ENCODE measurements around the gene ZBTB2.

ZBTB2 gene

DNA sequence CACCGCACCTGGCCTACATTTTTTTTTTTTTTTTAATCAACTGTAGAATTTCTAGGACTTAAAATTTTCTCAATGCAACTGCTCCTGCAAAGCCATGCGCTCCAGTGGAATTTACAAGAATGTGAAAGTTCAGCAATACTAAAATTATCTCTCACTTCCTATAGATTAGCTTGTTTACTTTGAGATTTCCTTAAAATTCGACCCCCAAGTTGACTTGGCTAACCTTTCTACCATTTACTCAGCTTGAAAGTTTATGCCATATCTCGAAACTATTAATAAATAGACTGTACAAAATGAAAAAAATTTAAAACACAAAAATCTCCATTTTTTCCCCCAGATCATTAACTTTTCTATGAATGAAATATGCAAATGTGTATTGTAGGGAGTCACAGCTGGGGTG lies 64.3 kb downstream of the ZBTB2 start:
- no peak for DNase-seq (ENCODE audit: low read depth)
- TF ChIP-seq, protein P1, sequence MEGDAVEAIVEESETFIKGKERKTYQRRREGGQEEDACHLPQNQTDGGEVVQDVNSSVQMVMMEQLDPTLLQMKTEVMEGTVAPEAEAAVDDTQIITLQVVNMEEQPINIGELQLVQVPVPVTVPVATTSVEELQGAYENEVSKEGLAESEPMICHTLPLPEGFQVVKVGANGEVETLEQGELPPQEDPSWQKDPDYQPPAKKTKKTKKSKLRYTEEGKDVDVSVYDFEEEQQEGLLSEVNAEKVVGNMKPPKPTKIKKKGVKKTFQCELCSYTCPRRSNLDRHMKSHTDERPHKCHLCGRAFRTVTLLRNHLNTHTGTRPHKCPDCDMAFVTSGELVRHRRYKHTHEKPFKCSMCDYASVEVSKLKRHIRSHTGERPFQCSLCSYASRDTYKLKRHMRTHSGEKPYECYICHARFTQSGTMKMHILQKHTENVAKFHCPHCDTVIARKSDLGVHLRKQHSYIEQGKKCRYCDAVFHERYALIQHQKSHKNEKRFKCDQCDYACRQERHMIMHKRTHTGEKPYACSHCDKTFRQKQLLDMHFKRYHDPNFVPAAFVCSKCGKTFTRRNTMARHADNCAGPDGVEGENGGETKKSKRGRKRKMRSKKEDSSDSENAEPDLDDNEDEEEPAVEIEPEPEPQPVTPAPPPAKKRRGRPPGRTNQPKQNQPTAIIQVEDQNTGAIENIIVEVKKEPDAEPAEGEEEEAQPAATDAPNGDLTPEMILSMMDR (conservative IDR thresholded peaks at IDR 0.05; ENCODE audit: low read depth, low read length) = no peak
- no peak overlapping the region for H3K4me3 ChIP-seq (ENCODE audit: low read length)

DNA sequence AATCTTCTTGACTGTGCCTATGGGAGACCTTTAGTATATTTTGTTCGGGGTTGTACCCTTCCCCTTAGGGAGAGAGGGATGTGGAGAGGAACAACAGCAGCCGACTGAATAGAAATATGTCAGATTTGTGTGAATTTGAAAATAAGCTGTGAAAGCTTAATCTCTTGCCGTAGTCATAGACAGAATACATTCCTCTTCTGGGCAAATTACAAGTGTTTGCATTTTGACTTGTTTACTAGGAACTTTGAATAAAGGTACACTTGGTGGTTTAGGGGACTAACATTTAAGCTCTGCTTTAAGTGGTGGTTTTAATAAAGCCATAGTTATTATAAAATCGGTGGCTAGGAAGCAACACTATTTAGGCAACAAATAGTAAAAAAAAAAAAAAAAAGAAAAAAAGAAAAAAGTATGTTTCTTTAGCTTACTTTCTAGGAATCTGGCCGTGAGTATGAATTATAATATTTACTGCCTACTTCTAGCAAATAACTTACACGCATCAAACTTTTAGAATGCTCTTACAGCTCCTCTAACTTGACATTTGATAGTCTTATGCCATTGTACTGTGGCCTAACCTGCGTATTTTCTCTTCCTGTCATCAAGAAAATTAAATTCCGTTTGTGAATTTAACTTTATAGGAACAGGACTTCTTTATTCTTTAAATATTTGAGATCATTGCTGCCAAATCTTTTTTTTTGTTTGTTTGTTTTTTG lies 65.1 kb downstream of the ZBTB2 start:
- TF ChIP-seq, protein P1 (conservative IDR thresholded peaks at IDR 0.05; ENCODE audit: low read depth, low read length) = no peak
- no peak for DNase-seq (ENCODE audit: low read depth)
- H3K4me3 ChIP-seq (ENCODE audit: low read length) = peak overlapping the region; percentile 69

DNA sequence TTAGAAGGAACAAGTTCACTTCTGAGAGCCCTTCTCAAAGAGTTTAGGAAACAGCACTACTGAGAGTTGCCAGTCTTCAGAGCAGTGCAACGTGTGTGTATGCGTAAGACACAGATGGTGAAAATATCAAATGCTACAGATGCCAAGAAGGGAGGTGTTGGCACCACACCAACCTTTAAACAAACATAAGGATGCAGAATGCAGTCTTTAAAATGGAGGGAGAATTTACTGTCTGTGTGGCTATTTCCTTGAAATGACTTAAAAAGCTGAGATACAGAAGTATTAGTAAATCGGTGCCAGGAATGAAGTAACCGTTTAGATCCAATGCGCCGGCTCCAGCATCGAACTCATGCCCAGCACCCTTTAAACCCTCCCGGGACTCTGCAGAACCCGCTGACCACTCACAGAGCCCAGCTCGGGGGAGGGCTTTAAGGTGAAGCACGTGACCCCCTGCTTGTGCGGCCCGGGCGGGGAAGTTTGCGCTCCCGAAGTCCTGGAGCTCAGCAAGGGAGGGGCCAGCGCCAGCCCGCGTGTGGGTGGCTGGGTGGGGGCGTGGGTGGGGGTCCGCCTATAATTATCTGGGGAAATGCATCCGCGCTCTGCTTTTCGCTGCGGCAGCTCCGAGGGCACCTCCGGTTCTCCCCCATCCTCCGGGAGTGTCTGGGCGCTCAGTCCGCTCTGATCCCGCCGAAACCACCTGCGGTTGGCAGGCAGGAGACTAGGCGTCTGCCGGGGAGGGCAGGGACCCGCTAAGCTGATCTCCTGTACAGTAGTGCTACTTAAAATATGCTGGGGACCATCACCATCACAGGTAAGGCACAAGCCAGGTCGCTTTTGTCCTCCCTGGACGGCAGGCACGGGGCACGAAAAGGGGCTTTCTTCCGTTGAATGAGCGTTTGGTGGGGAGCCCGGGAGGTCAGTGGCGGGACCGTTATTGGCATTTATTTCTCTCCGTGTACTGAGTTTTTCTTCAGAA lies 66.0 kb downstream of the ZBTB2 start:
- TF ChIP-seq, protein P1 (conservative IDR thresholded peaks at IDR 0.05; ENCODE audit: low read depth, low read length) = no peak
- H3K4me3 ChIP-seq (ENCODE audit: low read length) = peak overlapping the region; percentile 69
- DNase-seq (ENCODE audit: low read depth) = no peak

DNA sequence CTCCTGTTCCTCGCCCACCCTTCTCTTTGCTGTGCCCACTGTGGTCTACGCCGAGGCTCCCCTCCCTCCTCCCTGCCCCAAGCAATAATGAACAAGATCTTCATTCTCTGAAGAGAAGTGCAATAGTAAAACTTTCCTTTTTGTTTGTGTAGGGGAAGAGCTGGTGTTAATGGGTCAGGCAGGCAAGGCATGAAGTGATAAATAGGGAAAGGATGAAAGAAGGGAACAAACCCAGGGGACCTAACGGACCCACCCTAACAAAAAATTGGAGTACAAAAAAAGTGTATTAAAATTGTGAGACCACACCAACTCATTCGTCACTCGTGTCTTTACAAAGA lies 66.9 kb downstream of the ZBTB2 start:
- TF ChIP-seq, protein P1 (conservative IDR thresholded peaks at IDR 0.05; ENCODE audit: low read depth, low read length) = no peak
- H3K4me3 ChIP-seq (ENCODE audit: low read length) = no peak overlapping the region
- no peak for DNase-seq (ENCODE audit: low read depth)

DNA sequence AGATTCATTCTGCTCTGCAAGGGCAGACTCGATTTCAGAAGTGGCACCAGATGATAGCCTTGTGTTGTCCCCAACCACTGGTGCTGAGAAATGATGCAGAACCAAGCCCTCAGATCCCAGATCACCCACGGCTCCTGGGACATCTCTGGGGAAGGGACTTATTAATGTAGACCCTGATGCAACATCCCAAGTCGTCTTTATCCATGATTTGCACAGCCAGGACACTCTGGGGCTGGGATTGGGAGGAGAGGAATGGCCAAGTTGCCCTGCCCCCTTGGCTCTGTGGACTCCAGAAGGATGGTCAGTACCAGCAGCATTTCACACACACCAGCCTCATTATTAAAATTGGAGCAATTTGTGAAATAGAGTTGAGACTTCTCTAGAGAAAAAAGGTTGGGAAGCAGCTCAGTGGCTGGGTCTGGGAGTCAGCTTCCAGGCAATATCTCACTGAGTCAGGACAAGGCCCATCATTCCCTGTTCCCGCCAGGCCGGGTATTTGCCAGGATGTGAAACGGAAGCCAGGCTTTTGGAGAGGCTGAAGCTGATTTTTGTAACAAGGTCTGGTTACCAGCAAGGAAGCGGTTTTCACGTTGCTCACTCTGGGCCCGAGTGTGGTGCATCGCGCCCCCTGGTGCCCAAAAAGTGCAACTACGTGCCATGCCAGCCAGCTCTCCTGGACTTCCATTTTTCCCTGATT lies 67.4 kb downstream of the ZBTB2 start:
- H3K4me3 ChIP-seq (ENCODE audit: low read length) = no peak overlapping the region
- TF ChIP-seq, protein P1 (conservative IDR thresholded peaks at IDR 0.05; ENCODE audit: low read depth, low read length) = peak; percentile 93

DNA sequence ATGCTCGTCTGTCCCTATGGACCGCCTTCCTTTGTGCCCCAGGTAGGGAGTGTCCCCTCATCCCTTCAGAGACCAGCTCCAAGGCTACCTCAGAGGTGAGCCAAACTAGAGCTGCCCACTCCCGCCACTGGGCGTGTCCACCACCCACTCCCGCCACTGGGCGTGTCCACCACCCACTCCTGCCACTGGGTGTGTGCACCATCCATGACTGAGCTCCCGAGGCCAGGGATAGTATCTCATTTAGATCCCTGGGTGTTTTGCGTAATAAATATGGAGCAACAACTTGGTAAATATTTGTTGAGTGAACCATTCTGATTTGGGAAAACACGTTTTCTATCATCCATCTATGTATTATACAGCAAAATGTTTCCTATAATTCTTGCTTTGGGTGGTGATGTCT lies 68.8 kb downstream of the ZBTB2 start:
- TF ChIP-seq, protein P1 (conservative IDR thresholded peaks at IDR 0.05; ENCODE audit: low read depth, low read length) = no peak

More for the DNA sequence above, 67.4 kb downstream of the ZBTB2 start:
- peak; percentile 39 for DNase-seq (ENCODE audit: low read depth)

More for the DNA sequence above, 68.8 kb downstream of the ZBTB2 start:
- no peak for DNase-seq (ENCODE audit: low read depth)
- H3K4me3 ChIP-seq (ENCODE audit: low read length) = no peak overlapping the region

All from retinal pigment epithelial cell (primary cell).